ENCODE measurements around the gene GPR176.
A peak's percentile ranks its signal among the peaks of the same experiment; 100 is the strongest.

The GPR176 gene

GRCh38 chr15:39870537-39870936 lies 49.5 kb downstream of the GPR176 start:
- ChIA-PET CTCF (no interaction called here), POLR2A (no interaction called here)
- Histone ChIP-seq H3K4me3 (ENCODE audit: low read depth, low read length) (no peak overlapping the region), H3K27ac (ENCODE audit: extremely low read depth, low read depth, low read length) (no peak overlapping the region), H3K4me1 (ENCODE audit: control insufficient read depth, insufficient read depth, low read length) (no peaks in the 10 kb centered on the region), H3K36me3 (ENCODE audit: control insufficient read depth in 2 of 2, insufficient read depth in 1 of 2, low read length in 2 of 2) (no peaks in the 10 kb centered on the region), H3K9me3 (ENCODE audit: control insufficient read depth, insufficient read depth, low read depth, low read length) (no peaks in the 10 kb centered on the region)
- TF ChIP-seq ZNF654 (tag by site-specific recombination; IDR thresholded peaks at IDR 0.05; ENCODE audit: low read depth) (no peak), ZNF121 (tag by site-specific recombination; IDR thresholded peaks at IDR 0.05) (no peak), ZIC2 (tag by site-specific recombination; IDR thresholded peaks at IDR 0.05) (peak; percentile 25; the same call in 1 of the 2 replicates)

- H3K36me3 ChIP-seq (ENCODE audit: control insufficient read depth in 2 of 2, insufficient read depth in 1 of 2, low read length in 2 of 2): no peaks in the 10 kb centered on the region
- H3K4me3 ChIP-seq (ENCODE audit: low read depth, low read length): no peak overlapping the region
- CTCF ChIA-PET: no interaction called here
- TF ChIP-seq PRDM1 (tag by site-specific recombination; IDR thresholded peaks at IDR 0.05): no peak
- TF ChIP-seq ATF2 (tag by site-specific recombination; IDR thresholded peaks at IDR 0.05; ENCODE audit: low read depth): no peak
- TF ChIP-seq ZNF830 (tag by site-specific recombination; IDR thresholded peaks at IDR 0.05; ENCODE audit: low read depth): no peak
- no peak for TF ChIP-seq ZFP41 (tag by site-specific recombination; IDR thresholded peaks at IDR 0.05; ENCODE audit: borderline replicate concordance)
- TF ChIP-seq TSHZ1 (tag by site-specific recombination; IDR thresholded peaks at IDR 0.05; ENCODE audit: borderline replicate concordance): no peak
- TF ChIP-seq ZNF138 (tag by site-specific recombination; IDR thresholded peaks at IDR 0.05; ENCODE audit: borderline replicate concordance): no peak
- no peak for TF ChIP-seq ZNF777 (tag by site-specific recombination; IDR thresholded peaks at IDR 0.05; ENCODE audit: borderline replicate concordance)
- TF ChIP-seq YY2 (tag by site-specific recombination; IDR thresholded peaks at IDR 0.05): no peak
- no peak for TF ChIP-seq GLIS2 (tag by site-specific recombination; IDR thresholded peaks at IDR 0.05)
- TF ChIP-seq ZSCAN18 (tag by site-specific recombination; IDR thresholded peaks at IDR 0.05): no peak
- TF ChIP-seq ZNF426 (tag by site-specific recombination; IDR thresholded peaks at IDR 0.05): no peak
- no peak for TF ChIP-seq ZNF280D (tag by site-specific recombination; IDR thresholded peaks at IDR 0.05)
- TF ChIP-seq KLF9 (tag by site-specific recombination; IDR thresholded peaks at IDR 0.05; ENCODE audit: low read depth): no peak
- TF ChIP-seq ZNF488 (tag by site-specific recombination; IDR thresholded peaks at IDR 0.05): no peak
- no peak for TF ChIP-seq ZNF146 (tag by site-specific recombination; IDR thresholded peaks at IDR 0.05)
- no peak for TF ChIP-seq HOXA7 (CRISPR knock-in tag; IDR thresholded peaks at IDR 0.05; ENCODE audit: borderline replicate concordance)
- TF ChIP-seq ZNF48 (tag by site-specific recombination; IDR thresholded peaks at IDR 0.05): no peak
- no peak for TF ChIP-seq ZBTB8A (tag by site-specific recombination; IDR thresholded peaks at IDR 0.05)
- POLR2A ChIA-PET: no interaction called here
- H3K4me1 ChIP-seq (ENCODE audit: control insufficient read depth, insufficient read depth, low read length): no peaks in the 10 kb centered on the region
- H3K27ac ChIP-seq (ENCODE audit: extremely low read depth, low read depth, low read length): no peak overlapping the region
- H3K9me3 ChIP-seq (ENCODE audit: control insufficient read depth, insufficient read depth, low read depth, low read length): no peaks in the 10 kb centered on the region
Measured at GRCh38 chr15:39869858-39870515, 50.1 kb downstream of the GPR176 start.
